ENCODE data around the gene HIVEP3.

DNA sequence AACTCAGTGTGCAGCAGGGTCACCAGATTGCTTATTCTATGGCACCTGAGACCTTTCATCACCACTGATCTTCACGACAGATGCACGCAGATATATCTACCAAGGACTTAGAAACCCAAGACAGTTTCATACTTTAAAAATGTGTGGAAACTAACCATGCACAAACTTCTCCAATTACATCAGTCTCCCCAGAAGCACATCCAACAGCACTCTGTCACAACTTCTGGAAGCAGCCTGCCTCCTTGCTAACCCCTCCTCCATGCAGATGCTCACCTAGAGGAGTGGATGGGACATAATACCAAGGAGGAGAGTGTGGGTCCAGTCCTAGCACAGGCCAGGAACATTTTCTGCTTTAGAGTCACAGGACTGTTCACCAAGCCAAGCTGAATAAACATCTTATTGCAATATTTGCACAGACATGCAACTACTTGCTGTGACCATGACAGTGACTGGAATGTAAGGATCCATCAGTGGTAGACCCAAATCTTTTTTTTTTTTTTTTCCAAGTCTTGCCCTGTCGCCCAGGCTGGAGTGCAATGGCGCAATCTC lies 69.4 kb downstream of the HIVEP3 start:
- no peak for TF ChIP-seq POLR2A (IDR thresholded peaks at IDR 0.05)
- TF ChIP-seq, protein P1, sequence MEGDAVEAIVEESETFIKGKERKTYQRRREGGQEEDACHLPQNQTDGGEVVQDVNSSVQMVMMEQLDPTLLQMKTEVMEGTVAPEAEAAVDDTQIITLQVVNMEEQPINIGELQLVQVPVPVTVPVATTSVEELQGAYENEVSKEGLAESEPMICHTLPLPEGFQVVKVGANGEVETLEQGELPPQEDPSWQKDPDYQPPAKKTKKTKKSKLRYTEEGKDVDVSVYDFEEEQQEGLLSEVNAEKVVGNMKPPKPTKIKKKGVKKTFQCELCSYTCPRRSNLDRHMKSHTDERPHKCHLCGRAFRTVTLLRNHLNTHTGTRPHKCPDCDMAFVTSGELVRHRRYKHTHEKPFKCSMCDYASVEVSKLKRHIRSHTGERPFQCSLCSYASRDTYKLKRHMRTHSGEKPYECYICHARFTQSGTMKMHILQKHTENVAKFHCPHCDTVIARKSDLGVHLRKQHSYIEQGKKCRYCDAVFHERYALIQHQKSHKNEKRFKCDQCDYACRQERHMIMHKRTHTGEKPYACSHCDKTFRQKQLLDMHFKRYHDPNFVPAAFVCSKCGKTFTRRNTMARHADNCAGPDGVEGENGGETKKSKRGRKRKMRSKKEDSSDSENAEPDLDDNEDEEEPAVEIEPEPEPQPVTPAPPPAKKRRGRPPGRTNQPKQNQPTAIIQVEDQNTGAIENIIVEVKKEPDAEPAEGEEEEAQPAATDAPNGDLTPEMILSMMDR (IDR thresholded peaks at IDR 0.05) = no peak

Measured in right lobe of liver (tissue), 4 donors.